Keratinocyte (primary cell): ENCODE results near the gene LYRM7. TPM values are rescaled to one million over a fixed set of nuclear protein-coding genes. Genes with fewer than 3 reads are reported as not detected.
A peak's percentile ranks its signal among the peaks of the same experiment; 100 is the strongest.
"Not testable (repeated sequence)": the region's sequence is repeated elsewhere in the genome, so short reads cannot be mapped to it uniquely, and the experiment has no call there.

Source experiments
- DNase-seq: peaks from one replicate; pipeline ENCODE4 v3.0.0-alpha.2; 2011; ENCODE audit warnings: low read depth, missing footprints, low spot score
- FAIRE-seq: peaks from 2 replicates; lab custom pipeline; 2011; peaks lifted over from hg19 to GRCh38; lab: Jason Lieb, UNC
- H2AFZ ChIP-seq: 2 replicates; pipeline ENCODE4 v1.6.0; 2012; ENCODE audit warnings: low read length, control low read depth, inconsistent platforms; ENCODE audit not compliant: control insufficient read depth
- H3K27ac ChIP-seq: 2 replicates; pipeline ENCODE4 v1.5.1; 2011; ENCODE audit warnings: low read length; ENCODE audit not compliant: control insufficient read depth, insufficient read depth
- H3K27me3 ChIP-seq: 3 replicates; pipeline ENCODE4 v1.6.0; 2011; ENCODE audit warnings: low read length; ENCODE audit not compliant: control insufficient read depth, insufficient read depth; ENCODE audit errors: extremely low read depth
- H3K36me3 ChIP-seq, 2 experiments: 2 replicates in 1 of 2; 3 replicates in 1 of 2; pipeline ENCODE4 v1.5.1; 2011; ENCODE audit warnings: low read length in 2 of 2, mild to moderate bottlenecking in 1 of 2; ENCODE audit not compliant: control insufficient read depth in 2 of 2, insufficient read depth in 2 of 2; ENCODE audit errors: extremely low read depth in 1 of 2
- H3K4me1 ChIP-seq: 3 replicates; pipeline ENCODE4 v1.5.1; 2011; ENCODE audit warnings: low read length; ENCODE audit not compliant: control insufficient read depth, insufficient read depth; ENCODE audit errors: extremely low read depth
- H3K4me2 ChIP-seq: 3 replicates; pipeline ENCODE4 v1.6.0; 2011; ENCODE audit warnings: low read depth, low read length; ENCODE audit not compliant: control insufficient read depth, insufficient read depth; ENCODE audit errors: extremely low read depth
- H3K4me3 ChIP-seq, 3 experiments: fragments of 200-600 bp in 1 of 3; sonication (generic) in 1 of 3; 2 replicates in 2 of 3; 3 replicates in 1 of 3; pipeline ENCODE4 v1.5.1; 2011 to 2016; ENCODE audit warnings: low read length in 3 of 3, mild to moderate bottlenecking in 3 of 3, control low read depth in 2 of 3, inconsistent platforms in 1 of 3, low read depth in 1 of 3, mixed read lengths in 1 of 3, mixed run types in 1 of 3, moderate library complexity in 1 of 3; ENCODE audit not compliant: control insufficient read depth in 2 of 3, insufficient read depth in 2 of 3; ENCODE audit errors: extremely low read depth in 1 of 3
- H3K79me2 ChIP-seq: 2 replicates; pipeline ENCODE4 v1.6.0; 2012; ENCODE audit warnings: low read length; ENCODE audit not compliant: control insufficient read depth, insufficient read depth
- H3K9ac ChIP-seq: 3 replicates; pipeline ENCODE4 v1.6.0; 2011; ENCODE audit warnings: low read length; ENCODE audit not compliant: control insufficient read depth, insufficient read depth; ENCODE audit errors: extremely low read depth
- H3K9me1 ChIP-seq: 3 replicates; pipeline ENCODE4 v1.6.0; 2011; ENCODE audit warnings: low read length; ENCODE audit not compliant: control insufficient read depth, insufficient read depth; ENCODE audit errors: extremely low read depth
- H3K9me3 ChIP-seq: 2 replicates; pipeline ENCODE4 v1.5.1; 2012; ENCODE audit warnings: low read depth, low read length; ENCODE audit not compliant: control insufficient read depth
- H4K20me1 ChIP-seq: 3 replicates; pipeline ENCODE4 v1.6.0; 2011; ENCODE audit warnings: low read length; ENCODE audit not compliant: control insufficient read depth, insufficient read depth; ENCODE audit errors: extremely low read depth
- EZH2 ChIP-seq: IDR thresholded peaks from one replicate; pipeline ENCODE4 v1.6.1; 2012; ENCODE audit warnings: inconsistent platforms, mild to moderate bottlenecking, low read length, moderate library complexity
- dilution Hi-C: fragments of 300-500 bp; cut with MboI; formaldehyde crosslinking; loops from one replicate; pipeline ENCODE4 v1.7.0; 2020; ENCODE audit warnings: low sequenced_read_pairs; ENCODE audit not compliant: extremely low pct_ligation_motif_present
- polyA minus RNA-seq, 3 experiments: library from RNA; depleted of rRNA, polyadenylated mRNA; stranded (reverse); fragments of >200 nt; gene quantifications; 1 replicate in 1 of 3; 2 replicates in 1 of 3; 3 replicates in 1 of 3; pipeline ENCODE4 v1.2.3, GENCODE V29; 2011
- polyA plus RNA-seq, 5 experiments: library from polyadenylated mRNA; depleted of rRNA in 3 of 5; stranded (reverse) in 3 of 5; stranded (forward) in 1 of 5; unstranded in 1 of 5; fragments of >200 nt; gene quantifications; 1 replicate in 1 of 5; 2 replicates in 3 of 5; 3 replicates in 1 of 5; pipeline versions ENCODE4 v1.2.1 to v1.2.3, GENCODE V29; 2011 to 2012; ENCODE audit warnings: missing spikeins in 2 of 5, low read depth in 1 of 5, low replicate concordance in 1 of 5
- TF ChIP-seq, protein P1 (sequence below), 3 experiments: IDR thresholded peaks in 1 of 3; conservative IDR thresholded peaks in 1 of 3; optimal IDR thresholded peaks in 1 of 3; 2 replicates in 2 of 3; 3 replicates in 1 of 3; pipeline versions ENCODE3 to v1.5.1; 2011; ENCODE audit warnings: low read length in 3 of 3, mild to moderate bottlenecking in 3 of 3, moderate library complexity in 2 of 3, control low read depth in 1 of 3, inconsistent platforms in 1 of 3; ENCODE audit not compliant: insufficient read depth in 2 of 3; ENCODE audit errors: extremely low read depth in 1 of 3

LYRM7 gene
- polyA plus RNA-seq (2.3 to 5.5 TPM (median 3.3 TPM) in 3 replicates), polyA minus RNA-seq (0.72 to 2.0 TPM (median 1.2 TPM) in 3 replicates)
- 27.2 TPM for polyA plus RNA-seq (2011; ENCODE audit: low read depth)
- polyA plus RNA-seq (2011; cell fraction: cytosol; rRNA removed): 2.3 and 4.1 TPM in 2 replicates
- polyA plus RNA-seq (2011; cell fraction: nucleus; rRNA removed): 3.0 and 3.5 TPM in 2 replicates
- 3.6 and 5.2 TPM in 2 replicates for polyA plus RNA-seq (2012; ENCODE audit: low replicate concordance)
- polyA minus RNA-seq (2011; cell fraction: cytosol; rRNA and poly(A)+ RNA removed): 8.4 TPM
- polyA minus RNA-seq (2011; cell fraction: nucleus; rRNA and poly(A)+ RNA removed): 2.6 and 3.3 TPM in 2 replicates

DNA sequence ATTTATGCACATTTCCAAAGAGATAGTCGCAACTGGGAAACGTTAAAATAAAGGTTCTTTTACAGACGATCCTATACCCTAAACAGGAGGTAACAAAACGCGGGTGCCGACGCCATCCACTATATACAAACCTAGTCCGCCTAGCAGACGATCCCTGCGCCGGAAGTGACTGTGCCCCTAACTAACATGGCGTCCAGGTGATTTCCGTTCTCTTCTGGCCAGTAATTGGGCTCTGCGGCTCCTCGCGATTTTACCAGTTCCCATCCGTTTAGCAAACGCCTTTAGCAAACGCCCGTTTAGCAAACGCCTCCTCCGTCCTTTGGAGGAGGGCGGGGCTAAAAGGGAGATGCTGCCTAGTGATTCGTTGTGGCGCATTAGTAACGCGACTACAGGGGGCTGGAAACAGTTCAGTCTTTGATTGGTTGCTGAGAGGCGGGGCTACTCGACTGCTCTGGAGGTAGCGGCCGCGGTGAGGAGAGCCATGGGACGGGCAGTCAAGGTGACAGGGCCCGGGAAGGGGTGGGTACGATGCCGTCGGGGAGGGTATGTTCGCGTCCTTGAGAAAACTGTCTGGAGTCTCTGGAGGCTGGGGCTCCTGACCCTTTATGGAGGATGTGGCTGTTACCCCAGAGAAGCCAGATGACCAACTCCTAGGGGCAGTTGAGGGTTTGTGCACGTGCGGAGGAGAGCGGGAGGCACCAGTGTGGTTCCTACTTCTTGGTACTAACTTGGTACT, at the start of gene LYRM7:
Gene LYRM7, plus strand, starts transcription at position 405 of the 736 bp plus-strand sequence. Its CDS starts 77 bp downstream, at position 482.
- Histone ChIP-seq H3K9ac (peak within 1 kb of the TSS; percentile 73), H2AFZ (peak within 1 kb of the TSS; percentile 88), H3K27ac (peak within 1 kb of the TSS; percentile 65), H3K79me2 (no peaks in the 10 kb centered on the region), H3K9me3 (no peaks in the 10 kb centered on the region), H3K9me1 (no peaks in the 10 kb centered on the region), H3K36me3 (no peaks in the 10 kb centered on the region), H3K4me2 (peak within 1 kb of the TSS; percentile 97), H3K4me3 (peak within 1 kb of the TSS; percentile 66 to 79 (median 78)), H4K20me1 (no peaks in the 10 kb centered on the region), H3K27me3 (no peaks in the 10 kb centered on the region), H3K4me1 (peaks cover 3% of the 10 kb centered on the region)
- DNase-seq (peak; percentile 77), FAIRE-seq (peak; percentile 85)
- TF ChIP-seq, protein P1, sequence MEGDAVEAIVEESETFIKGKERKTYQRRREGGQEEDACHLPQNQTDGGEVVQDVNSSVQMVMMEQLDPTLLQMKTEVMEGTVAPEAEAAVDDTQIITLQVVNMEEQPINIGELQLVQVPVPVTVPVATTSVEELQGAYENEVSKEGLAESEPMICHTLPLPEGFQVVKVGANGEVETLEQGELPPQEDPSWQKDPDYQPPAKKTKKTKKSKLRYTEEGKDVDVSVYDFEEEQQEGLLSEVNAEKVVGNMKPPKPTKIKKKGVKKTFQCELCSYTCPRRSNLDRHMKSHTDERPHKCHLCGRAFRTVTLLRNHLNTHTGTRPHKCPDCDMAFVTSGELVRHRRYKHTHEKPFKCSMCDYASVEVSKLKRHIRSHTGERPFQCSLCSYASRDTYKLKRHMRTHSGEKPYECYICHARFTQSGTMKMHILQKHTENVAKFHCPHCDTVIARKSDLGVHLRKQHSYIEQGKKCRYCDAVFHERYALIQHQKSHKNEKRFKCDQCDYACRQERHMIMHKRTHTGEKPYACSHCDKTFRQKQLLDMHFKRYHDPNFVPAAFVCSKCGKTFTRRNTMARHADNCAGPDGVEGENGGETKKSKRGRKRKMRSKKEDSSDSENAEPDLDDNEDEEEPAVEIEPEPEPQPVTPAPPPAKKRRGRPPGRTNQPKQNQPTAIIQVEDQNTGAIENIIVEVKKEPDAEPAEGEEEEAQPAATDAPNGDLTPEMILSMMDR (optimal IDR thresholded peaks at IDR 0.05 in 1 of 3, IDR thresholded peaks at IDR 0.05 in 1 of 3, conservative IDR thresholded peaks at IDR 0.05 in 1 of 3; ENCODE audit: extremely low read depth in 1 of 3, insufficient read depth in 2 of 3, low read length in 3 of 3): no peak
- no peak for TF ChIP-seq EZH2
- dilution Hi-C loops: no loop called here

DNA sequence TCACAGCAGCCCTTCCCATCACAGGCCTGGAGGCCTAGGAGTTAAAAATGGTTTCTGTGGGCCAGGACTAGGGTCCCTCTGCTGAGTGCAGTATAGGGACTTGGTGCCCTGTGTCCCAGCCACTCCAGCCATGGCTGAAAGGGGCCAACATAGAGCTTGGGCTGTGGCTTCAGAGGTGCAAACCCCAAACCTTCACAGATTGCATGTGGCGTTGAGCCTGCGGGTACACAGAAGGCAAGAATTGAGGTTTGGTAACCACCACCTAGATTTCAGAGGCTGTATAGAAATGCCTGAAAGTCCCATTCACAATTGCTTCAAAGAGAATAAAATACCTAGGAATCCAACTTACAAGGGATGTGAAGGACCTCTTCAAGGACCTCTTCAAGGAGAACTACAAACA, 43.5 kb upstream of the LYRM7 start:
- H3K4me3 ChIP-seq, DNase-seq, H3K79me2 ChIP-seq, H3K4me2 ChIP-seq, H4K20me1 ChIP-seq, H3K9me3 ChIP-seq, H3K36me3 ChIP-seq, FAIRE-seq, H3K9me1 ChIP-seq, H3K27me3 ChIP-seq, H3K27ac ChIP-seq, H2AFZ ChIP-seq, H3K9ac ChIP-seq, dilution Hi-C loops, H3K4me1 ChIP-seq: not testable (repeated sequence)
